ENCODE measurements around the gene MAT1A. TPM values are rescaled to one million over a fixed set of nuclear protein-coding genes. Genes with fewer than 3 reads are reported as not detected.
"Not testable (repeated sequence)": the region's sequence is repeated elsewhere in the genome, so short reads cannot be mapped to it uniquely, and the experiment has no call there.

Gene MAT1A
- total and polyA plus RNA-seq, 3 donors from 2014 or later = 5.6 to 8.3 (median 8.3) TPM

DNA sequence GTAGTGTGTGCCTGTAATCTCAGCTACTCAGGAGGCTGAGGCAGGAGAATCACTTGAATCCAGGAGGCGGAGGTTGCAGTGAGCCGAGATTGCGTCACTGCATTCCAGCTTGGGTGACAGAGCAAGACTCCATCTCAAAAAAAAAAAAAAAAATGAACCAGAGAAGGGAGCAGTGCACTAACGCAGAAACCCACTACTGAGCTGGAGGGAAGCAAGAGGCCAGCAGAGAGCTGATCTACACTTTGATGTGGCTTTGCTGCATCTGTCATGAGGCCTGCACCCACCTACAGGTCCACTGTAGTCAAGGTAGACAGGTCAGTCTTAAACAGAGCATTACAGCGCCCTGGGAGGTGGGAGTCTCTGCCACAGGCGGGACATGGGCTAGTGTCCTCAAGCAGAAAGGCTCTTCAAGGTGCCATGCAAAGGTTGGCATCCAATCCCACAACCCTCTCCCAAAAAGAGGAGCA, 30.0 kb downstream of the MAT1A start:
- WGBS, 2 donors = 93 to 94% methylated on average over 6 of the region's 6 CpGs
- Histone ChIP-seq H3K27ac (no peak overlapping the region), H3K27me3 (no peaks in the 10 kb centered on the region), H3K36me3 (ENCODE audit: low read depth, missing control alignments) (no peaks in the 10 kb centered on the region), H3K9me3 (no peaks in the 10 kb centered on the region), H3K4me3 (no peak overlapping the region), H3K4me1 (peaks cover under 1% of the 10 kb centered on the region)
- no peak for DNase-seq
- intact Hi-C loops (cut with DNase I; ENCODE audit: low total_unique reads) = no loop called here
- TF ChIP-seq, protein P1, sequence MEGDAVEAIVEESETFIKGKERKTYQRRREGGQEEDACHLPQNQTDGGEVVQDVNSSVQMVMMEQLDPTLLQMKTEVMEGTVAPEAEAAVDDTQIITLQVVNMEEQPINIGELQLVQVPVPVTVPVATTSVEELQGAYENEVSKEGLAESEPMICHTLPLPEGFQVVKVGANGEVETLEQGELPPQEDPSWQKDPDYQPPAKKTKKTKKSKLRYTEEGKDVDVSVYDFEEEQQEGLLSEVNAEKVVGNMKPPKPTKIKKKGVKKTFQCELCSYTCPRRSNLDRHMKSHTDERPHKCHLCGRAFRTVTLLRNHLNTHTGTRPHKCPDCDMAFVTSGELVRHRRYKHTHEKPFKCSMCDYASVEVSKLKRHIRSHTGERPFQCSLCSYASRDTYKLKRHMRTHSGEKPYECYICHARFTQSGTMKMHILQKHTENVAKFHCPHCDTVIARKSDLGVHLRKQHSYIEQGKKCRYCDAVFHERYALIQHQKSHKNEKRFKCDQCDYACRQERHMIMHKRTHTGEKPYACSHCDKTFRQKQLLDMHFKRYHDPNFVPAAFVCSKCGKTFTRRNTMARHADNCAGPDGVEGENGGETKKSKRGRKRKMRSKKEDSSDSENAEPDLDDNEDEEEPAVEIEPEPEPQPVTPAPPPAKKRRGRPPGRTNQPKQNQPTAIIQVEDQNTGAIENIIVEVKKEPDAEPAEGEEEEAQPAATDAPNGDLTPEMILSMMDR (IDR thresholded peaks at IDR 0.05) = no peak
- TF ChIP-seq POLR2A (IDR thresholded peaks at IDR 0.05) = no peak

DNA sequence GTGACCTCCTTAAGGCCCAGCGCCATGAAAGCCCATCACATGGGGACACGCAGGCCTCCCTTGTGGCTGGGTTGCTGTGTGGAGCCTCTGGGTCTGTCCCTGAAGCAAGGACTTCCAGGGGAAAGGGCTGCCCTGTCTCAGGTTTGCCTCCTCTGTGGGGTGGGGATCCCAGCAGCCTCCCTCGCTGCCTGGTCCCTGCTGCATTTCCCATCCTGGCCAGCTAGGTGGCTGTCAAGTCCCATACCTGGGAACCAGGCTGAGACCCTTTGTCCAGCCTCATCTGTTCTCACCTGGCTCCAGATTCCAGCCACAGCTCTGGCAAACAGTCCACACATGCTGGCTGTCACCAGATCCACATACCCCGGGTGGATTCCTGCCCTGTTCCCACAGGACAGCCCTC, 32.7 kb downstream of the MAT1A start:
- not testable (repeated sequence) for H3K36me3 ChIP-seq (ENCODE audit: low read depth, missing control alignments)

DNA sequence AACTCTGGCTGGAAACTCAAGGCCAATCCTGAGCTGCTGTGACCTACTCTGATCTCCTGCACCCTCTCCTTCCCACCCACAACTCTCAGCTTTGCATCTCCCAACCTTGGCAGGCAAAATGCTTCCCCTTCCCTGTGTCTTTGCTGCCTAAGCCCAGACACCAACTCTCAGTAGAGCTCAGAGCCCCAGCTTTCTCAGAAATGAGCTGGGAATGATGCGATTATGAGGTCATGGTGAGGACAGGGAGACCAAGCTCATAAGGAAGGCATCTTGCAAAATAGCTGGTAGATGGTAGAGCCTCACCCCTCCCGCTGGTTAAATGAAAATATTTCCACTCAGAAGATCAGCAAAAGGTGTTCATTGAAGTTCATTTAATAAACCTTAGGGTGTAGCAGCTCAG, 34.7 kb downstream of the MAT1A start:
- H3K36me3 ChIP-seq (ENCODE audit: low read depth, missing control alignments); H3K27ac ChIP-seq; H3K27me3 ChIP-seq; H3K9me3 ChIP-seq; H3K4me3 ChIP-seq; DNase-seq; intact Hi-C loops (cut with DNase I; ENCODE audit: low total_unique reads); H3K4me1 ChIP-seq: not testable (repeated sequence)
- no CpG with 5 or more reads among the region's 2 CpGs for WGBS, 2 donors

More for the DNA sequence above, 32.7 kb downstream of the MAT1A start:
- intact Hi-C loops (cut with DNase I; ENCODE audit: low total_unique reads); H3K4me1 ChIP-seq; H3K4me3 ChIP-seq; H3K9me3 ChIP-seq; H3K27me3 ChIP-seq; H3K27ac ChIP-seq: not testable (repeated sequence)
- TF ChIP-seq, protein P1 (IDR thresholded peaks at IDR 0.05) = peak; percentile 26 to 56 (median 33)
- peak; percentile 43 for DNase-seq
- WGBS, 2 donors = 47 to 70% methylated on average over 3 to 4 of the region's 4 CpGs

DNA sequence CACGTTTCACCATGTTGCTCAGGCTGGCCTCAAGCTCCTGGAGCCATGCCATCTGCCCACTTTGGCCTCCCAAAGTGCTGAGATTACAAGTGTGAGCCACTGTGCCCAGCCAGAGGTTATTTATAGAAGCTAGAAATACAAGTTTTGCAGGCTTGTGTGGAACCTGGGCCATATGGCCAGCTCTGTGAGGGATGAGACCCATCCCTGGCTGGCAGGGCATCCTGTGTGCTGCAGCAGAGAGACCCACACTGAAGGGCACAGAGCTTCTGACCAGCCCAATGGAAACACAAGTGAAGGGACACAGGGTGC, 35.5 kb downstream of the MAT1A start:
- H3K27ac ChIP-seq; intact Hi-C loops (cut with DNase I; ENCODE audit: low total_unique reads); H3K36me3 ChIP-seq (ENCODE audit: low read depth, missing control alignments); H3K4me3 ChIP-seq; DNase-seq; H3K27me3 ChIP-seq; H3K9me3 ChIP-seq; H3K4me1 ChIP-seq: not testable (repeated sequence)
- WGBS, 2 donors = 29 to 72% methylated on average over 1 of the region's 1 CpG

DNA sequence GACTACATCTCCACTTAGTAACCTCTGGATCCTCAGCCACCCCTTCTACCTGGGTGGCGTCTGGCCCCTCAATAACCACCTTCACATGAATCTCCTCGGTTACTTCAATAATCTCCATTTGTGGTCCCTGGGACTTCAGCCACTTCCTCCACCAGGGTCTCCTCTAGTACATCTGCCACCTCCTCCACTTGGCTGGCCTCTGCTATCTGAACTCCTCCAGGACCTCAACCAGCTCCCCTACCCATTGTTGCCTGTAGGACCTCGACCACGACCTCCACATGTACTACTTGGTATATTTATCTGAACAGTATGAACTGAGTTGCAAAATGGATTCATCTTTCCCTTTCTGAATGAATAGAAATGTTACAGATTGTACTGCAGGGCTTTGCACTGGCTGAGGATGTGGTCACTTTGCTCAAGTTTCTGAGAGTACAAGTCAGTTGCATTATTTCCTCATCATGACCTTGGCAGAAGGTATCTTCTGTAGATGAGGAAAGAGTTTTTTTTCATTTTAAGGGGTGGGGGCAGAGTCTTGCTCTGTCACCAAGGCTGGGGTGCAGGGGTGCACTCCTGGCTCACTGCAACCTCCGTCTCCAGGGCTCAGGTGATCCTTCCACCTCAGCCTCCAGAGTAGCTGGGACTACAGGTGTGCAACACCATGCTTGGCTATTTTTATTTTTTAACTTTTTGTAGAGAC, 36.0 kb downstream of the MAT1A start:
- Histone ChIP-seq H3K27me3 (no peaks in the 10 kb centered on the region), H3K4me1 (peaks cover 8% of the 10 kb centered on the region), H3K36me3 (ENCODE audit: low read depth, missing control alignments) (no peaks in the 10 kb centered on the region), H3K27ac (no peak overlapping the region), H3K4me3 (no peak overlapping the region), H3K9me3 (no peaks in the 10 kb centered on the region)
- 56 to 60% methylated on average over 5 of the region's 5 CpGs for WGBS, 2 donors
- no peak for TF ChIP-seq POLR2A (IDR thresholded peaks at IDR 0.05)
- TF ChIP-seq, protein P1 (IDR thresholded peaks at IDR 0.05) = no peak
- intact Hi-C loops (cut with DNase I; ENCODE audit: low total_unique reads) = no loop called here
- no peak for DNase-seq

DNA sequence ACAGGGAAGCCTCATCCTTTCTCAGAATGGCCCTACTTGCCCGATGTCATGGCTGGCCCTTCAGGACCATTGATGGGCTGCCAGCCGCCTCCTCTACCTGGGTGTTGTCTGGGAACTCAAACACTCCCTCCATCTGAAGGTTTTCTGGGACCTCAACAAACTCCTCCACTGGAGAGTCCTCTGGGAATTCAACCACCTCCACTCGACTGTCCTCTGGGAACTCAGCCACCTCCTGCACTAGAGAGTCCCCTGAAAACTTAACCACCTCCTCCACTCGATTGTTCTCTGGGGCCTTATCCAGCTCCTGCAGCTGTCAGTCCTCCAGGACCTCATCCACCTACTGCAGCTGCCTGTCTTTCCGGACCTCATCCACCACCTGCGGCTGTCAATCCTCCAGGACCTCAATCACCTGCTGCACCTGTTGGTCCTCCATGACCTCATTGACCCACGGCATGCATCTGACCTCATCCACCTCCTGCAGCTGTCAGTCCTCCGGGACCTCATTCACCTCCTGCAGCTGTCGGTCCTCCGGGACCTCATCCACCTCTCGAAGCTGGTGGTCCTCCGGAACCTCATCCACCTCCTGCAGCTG, 37.1 kb downstream of the MAT1A start:
- 88 to 95% methylated on average over 12 of the region's 12 CpGs for WGBS, 2 donors
- H3K4me3 ChIP-seq = no peak overlapping the region
- TF ChIP-seq, protein P1 (IDR thresholded peaks at IDR 0.05) = no peak
- no peak for TF ChIP-seq POLR2A (IDR thresholded peaks at IDR 0.05)
- intact Hi-C loops (cut with DNase I; ENCODE audit: low total_unique reads) = no loop called here
- H3K36me3 ChIP-seq (ENCODE audit: low read depth, missing control alignments) = no peaks in the 10 kb centered on the region
- DNase-seq = no peak
- H3K27me3 ChIP-seq = no peaks in the 10 kb centered on the region
- H3K4me1 ChIP-seq = peaks cover 8% of the 10 kb centered on the region
- H3K9me3 ChIP-seq = no peaks in the 10 kb centered on the region
- no peak overlapping the region for H3K27ac ChIP-seq

DNA sequence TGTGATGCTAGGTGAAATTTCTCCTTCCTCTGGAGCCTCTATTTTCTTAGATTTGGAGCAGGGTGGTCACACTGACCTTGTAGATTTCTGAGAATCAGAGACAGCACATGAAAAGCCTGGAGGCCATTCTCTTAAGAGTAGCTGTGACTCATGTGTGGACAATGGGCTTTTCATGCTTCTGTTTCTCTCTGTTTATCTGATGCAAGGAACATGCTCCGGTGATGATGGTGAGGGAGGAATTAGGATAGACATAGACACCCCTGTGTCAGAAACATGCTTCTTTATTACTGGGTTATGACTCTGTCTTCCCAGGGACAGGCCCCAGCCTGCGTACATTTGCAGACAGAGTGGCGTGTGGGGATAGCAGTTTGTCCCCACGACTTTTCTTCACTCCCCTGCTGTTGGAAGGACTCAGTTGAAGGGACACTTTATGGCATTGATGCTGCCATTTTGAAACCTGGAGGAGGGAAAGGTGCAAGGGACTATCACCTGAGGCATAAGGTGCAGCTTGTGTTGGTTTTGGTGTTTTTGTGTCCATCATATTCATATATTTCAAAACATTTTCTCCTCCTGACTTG, 37.7 kb downstream of the MAT1A start:
- H3K9me3 ChIP-seq = not testable (repeated sequence)

DNA sequence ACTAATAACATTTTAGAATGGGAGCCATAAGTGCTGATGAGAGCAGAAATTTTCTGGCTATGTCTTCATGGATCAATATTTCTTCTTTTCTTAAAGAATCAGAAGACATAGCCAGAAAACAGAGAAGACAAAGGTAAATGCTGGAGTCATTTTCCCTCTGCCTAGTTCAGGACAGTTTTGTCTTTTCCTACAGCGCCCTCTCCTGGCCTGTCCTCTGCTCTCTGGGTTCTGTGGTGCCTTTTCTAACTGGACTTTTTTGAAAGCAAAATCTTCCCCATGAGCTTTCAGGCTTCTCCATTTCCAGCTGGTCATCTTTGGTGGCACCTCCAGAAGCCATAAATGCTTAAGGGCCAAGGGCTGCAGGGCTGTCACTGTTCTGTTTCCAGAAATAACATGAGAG, 39.1 kb downstream of the MAT1A start:
- intact Hi-C loops (cut with DNase I; ENCODE audit: low total_unique reads); H3K27me3 ChIP-seq; H3K36me3 ChIP-seq (ENCODE audit: low read depth, missing control alignments); H3K27ac ChIP-seq; DNase-seq; H3K9me3 ChIP-seq; H3K4me1 ChIP-seq; H3K4me3 ChIP-seq: not testable (repeated sequence)
- WGBS, 2 donors = no CpG with 5 or more reads among the region's 1 CpG

More for the DNA sequence above, 37.7 kb downstream of the MAT1A start:
- H3K27ac ChIP-seq; intact Hi-C loops (cut with DNase I; ENCODE audit: low total_unique reads); H3K4me1 ChIP-seq; H3K36me3 ChIP-seq (ENCODE audit: low read depth, missing control alignments); DNase-seq; H3K4me3 ChIP-seq; H3K27me3 ChIP-seq: not testable (repeated sequence)
- WGBS, 2 donors = 85 to 94% methylated on average over 3 of the region's 4 CpGs

All from testis (tissue), 3 donors.